Thymus (tissue), 11 donors: ENCODE measurements around the gene ISG20L2. TPM values are rescaled to one million over a fixed set of nuclear protein-coding genes. Genes with fewer than 3 reads are reported as not detected.
A peak's percentile ranks its signal among the peaks of the same experiment; 100 is the strongest.

Experiments used
- DNase-seq, 9 donors: peaks; one replicate each; pipeline ENCODE4 v3.0.0-alpha.2; 2013; ENCODE audit warnings: low spot score in 9 of 9, low read depth in 6 of 9, missing footprints in 1 of 9
- H3K27ac ChIP-seq, 2 donors: one replicate each; pipeline ENCODE4 v1.5.1; 2013; ENCODE audit warnings: control low read depth in 1 of 2, low read depth in 1 of 2, low read length in 1 of 2, mild to moderate bottlenecking in 1 of 2, moderate library complexity in 1 of 2
- H3K27me3 ChIP-seq, 2 donors: one replicate each; pipeline ENCODE4 v1.5.1; 2013; ENCODE audit warnings: low read length in 1 of 2; ENCODE audit not compliant: control insufficient read depth in 2 of 2, insufficient read depth in 1 of 2
- H3K36me3 ChIP-seq, 2 donors: one replicate each; pipeline ENCODE4 v1.5.1; 2013; ENCODE audit warnings: low read length in 1 of 2, mild to moderate bottlenecking in 1 of 2, moderate library complexity in 1 of 2; ENCODE audit not compliant: control insufficient read depth in 2 of 2, insufficient read depth in 2 of 2
- H3K4me1 ChIP-seq, 2 donors: one replicate each; pipeline ENCODE4 v1.5.1; 2013; ENCODE audit warnings: low read length in 2 of 2; ENCODE audit not compliant: control insufficient read depth in 2 of 2, insufficient read depth in 2 of 2
- H3K4me3 ChIP-seq, 2 donors: one replicate each; pipeline ENCODE4 v1.5.1; 2013; ENCODE audit warnings: low read length in 2 of 2, control low read depth in 1 of 2, mild to moderate bottlenecking in 1 of 2
- H3K9me3 ChIP-seq, 2 donors: one replicate each; pipeline ENCODE4 v1.5.1; 2013; ENCODE audit warnings: low read length in 1 of 2, mild to moderate bottlenecking in 1 of 2; ENCODE audit not compliant: control insufficient read depth in 2 of 2, insufficient read depth in 1 of 2
- WGBS: extraction: QIAGEN DNeasy Blood & Tissue Kit; methylation state at CpG from one replicate; pipeline ENCODE4 v1.1.7; 2013; 5-methylcytosine and 5-hydroxymethylcytosine counted together
- polyA plus RNA-seq: library from polyadenylated mRNA; stranded (reverse); fragments of 200-250 nt; gene quantifications from one replicate; pipeline ENCODE4 v1.2.3, GENCODE V29; 2013
- total RNA-seq: library from RNA; stranded (reverse); fragments of 120-200 nt; gene quantifications from one replicate; pipeline ENCODE4 v1.2.4, GENCODE V29; 2013
- donor health status: healthy.

Gene ISG20L2
- total and polyA plus RNA-seq, 2 donors: 12.0 to 14.1 TPM

DNA sequence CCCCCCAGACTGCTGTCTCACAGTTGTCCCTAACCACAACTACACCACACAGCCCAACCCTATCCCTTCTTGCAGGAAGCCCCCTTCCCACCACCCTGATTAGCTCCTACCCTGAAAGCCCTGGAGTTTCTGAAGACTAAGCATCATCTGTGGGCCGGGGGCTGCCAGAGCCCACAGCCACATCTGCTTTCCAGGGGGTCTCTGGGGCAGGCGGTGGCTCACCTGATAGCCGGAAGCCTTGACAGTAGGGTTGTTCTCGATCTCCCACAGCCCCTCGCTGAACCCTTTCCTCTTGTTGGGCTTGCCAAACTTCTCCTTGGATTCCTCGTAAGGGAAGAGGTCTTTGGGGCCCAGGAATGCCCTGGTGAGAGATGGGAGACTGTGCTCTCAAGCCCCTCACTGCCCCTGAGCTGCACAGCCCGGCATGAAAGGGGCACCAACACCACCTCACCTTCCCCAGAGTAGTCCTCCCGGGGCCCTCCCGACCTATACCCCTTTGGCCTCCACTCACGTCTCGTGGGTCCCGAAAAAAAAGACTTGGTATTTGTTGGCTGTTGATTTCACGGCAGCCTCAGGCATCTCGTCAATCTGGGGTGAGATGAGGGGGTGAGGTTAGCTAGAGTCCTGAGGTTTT lies 16.3 kb upstream of the ISG20L2 start:
- Histone ChIP-seq H3K27me3 (no peaks in the 10 kb centered on the region), H3K9me3 (no peaks in the 10 kb centered on the region), H3K4me3 (no peak overlapping the region), H3K4me1 (peaks cover 30 to 78% of the 10 kb centered on the region in 2 donors), H3K27ac (no peak overlapping the region), H3K36me3 (peaks cover 27 to 53% of the 10 kb centered on the region in 2 donors)
- 81% methylated on average over 14 of the region's 14 CpGs for WGBS
- DNase-seq: no peak

DNA sequence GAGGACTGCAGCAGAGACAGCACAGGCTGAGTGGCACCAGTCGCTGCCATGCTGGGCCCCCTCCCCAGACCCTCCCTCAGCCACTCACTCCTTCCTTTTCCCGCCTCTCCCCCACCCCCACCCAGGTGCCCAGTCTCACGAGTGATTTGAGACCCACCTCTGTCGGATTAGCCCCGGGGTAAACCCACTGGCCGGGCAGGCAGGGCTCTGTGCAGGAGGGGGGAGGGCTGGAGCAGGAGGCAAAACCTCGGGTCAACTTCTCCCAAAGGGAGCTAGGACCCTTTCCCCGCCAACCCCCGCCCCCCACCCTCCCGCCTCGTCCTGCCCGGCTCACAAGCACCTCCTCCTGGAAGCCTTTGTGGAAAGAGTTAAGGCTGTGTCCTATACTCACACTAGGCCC lies 15.8 kb upstream of the ISG20L2 start:
- no peak for DNase-seq

DNA sequence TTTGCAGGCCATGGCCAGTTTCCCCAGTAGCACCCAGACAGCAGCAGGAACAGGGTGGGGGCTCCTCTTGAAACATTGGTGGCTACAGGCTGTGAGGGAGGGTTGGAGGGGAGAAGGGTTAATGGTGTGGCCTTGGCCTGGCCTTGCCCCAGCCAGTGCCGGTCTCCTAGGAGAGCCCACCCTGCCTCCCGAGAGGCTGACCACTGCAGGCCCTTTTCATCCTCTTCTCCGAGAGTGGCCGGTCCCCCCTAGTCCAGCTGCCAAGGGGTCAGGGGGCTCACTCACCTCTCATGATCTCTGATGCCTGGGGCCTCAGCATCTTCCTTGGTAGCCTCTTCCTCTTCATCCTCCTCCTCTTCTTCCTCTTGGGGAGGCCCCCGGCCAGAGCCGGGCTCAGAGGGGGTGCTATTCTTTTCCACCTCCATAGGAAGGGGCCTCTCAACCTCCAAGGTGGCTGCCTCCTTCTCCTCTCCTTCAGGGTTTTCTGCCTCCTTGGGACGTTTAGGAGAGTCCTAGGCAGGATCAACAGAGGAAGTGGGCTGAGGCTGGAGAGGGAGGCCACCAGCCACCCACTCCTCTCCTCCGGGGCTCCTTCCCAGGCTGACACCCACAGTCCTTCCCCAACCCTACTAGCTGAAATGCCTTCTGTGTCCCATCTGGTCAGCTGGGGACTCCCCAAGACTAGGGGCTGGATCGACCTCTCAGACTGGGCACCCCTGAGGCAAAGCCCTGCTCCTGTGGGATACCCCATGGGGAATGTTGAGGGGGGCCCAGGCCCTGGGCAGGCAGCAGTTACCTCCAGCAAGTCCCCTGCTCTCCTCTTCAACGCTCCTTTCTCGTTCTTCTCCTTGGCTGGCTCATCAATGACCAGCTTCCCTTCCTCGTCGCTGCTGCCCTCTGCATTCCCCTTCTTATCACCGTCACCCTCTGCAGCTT lies 15.1 kb upstream of the ISG20L2 start:
- no peak overlapping the region for H3K4me3 ChIP-seq
- H3K9me3 ChIP-seq: no peaks in the 10 kb centered on the region
- no peaks in the 10 kb centered on the region for H3K27me3 ChIP-seq
- peaks cover 27 to 50% of the 10 kb centered on the region in 2 donors for H3K36me3 ChIP-seq
- peaks cover 20 to 65% of the 10 kb centered on the region in 2 donors for H3K4me1 ChIP-seq
- 94% methylated on average over 14 of the region's 14 CpGs for WGBS
- no peak overlapping the region for H3K27ac ChIP-seq
- no peak for DNase-seq

More for the DNA sequence above, 15.8 kb upstream of the ISG20L2 start:
- no peaks in the 10 kb centered on the region for H3K9me3 ChIP-seq
- peaks cover 27 to 72% of the 10 kb centered on the region in 2 donors for H3K4me1 ChIP-seq
- H3K4me3 ChIP-seq: no peak overlapping the region
- peaks cover 27 to 47% of the 10 kb centered on the region in 2 donors for H3K36me3 ChIP-seq
- H3K27ac ChIP-seq: no peak overlapping the region
- 87% methylated on average over 12 of the region's 12 CpGs for WGBS
- H3K27me3 ChIP-seq: no peaks in the 10 kb centered on the region

DNA sequence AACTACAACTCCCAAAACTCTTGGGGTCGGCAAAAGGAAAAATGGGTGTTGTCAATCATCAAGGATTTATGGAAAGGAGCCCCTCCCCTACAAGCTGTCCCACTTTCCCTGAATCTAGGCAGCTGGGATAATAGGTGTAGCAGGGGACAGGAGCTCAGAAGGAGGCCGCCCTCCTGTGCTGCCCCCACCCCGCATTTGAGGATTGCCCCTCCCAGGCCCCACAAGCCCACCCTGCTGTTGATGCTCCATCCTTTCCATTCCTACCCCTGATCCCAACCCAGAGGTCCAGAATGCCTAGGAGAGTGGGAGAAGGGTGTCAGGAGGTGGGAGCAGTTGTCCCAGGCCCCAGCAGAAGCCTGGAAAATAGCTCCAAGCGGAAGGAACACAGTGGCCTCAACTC lies 14.2 kb upstream of the ISG20L2 start:
- Histone ChIP-seq H3K9me3 (no peaks in the 10 kb centered on the region), H3K36me3 (peaks cover 32 to 53% of the 10 kb centered on the region in 2 donors), H3K4me1 (peaks cover 12 to 57% of the 10 kb centered on the region in 2 donors), H3K27ac (no peak overlapping the region), H3K4me3 (no peak overlapping the region), H3K27me3 (no peaks in the 10 kb centered on the region)
- WGBS: 98% methylated on average over 4 of the region's 4 CpGs
- DNase-seq: no peak

DNA sequence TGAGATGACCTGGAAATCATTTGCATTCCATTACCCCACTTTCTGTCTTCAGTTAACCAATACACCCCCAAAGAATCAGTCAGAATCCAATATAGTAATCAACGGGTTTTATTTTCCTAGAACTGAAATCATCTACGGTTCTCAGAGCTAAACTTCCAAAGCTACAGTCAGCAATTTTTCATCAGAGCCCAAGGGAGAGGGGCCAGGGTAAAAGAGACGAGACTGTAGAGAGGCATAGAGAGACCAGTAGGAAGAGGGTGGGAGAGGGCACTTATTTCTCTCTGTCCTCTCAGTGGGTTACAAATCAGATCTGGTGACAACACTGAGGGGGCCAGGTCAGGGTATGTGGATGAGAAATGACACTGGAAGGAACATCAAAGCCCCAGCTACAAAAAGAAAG lies 13.5 kb upstream of the ISG20L2 start:
- Histone ChIP-seq H3K36me3 (peaks cover 40 to 61% of the 10 kb centered on the region in 2 donors), H3K4me1 (peaks cover 7 to 49% of the 10 kb centered on the region in 2 donors), H3K27me3 (no peaks in the 10 kb centered on the region), H3K4me3 (no peak overlapping the region), H3K27ac (peak overlapping the region; percentile 86 to 92), H3K9me3 (no peaks in the 10 kb centered on the region)
- WGBS: 96% methylated on average over 3 of the region's 3 CpGs
- DNase-seq: no peak

DNA sequence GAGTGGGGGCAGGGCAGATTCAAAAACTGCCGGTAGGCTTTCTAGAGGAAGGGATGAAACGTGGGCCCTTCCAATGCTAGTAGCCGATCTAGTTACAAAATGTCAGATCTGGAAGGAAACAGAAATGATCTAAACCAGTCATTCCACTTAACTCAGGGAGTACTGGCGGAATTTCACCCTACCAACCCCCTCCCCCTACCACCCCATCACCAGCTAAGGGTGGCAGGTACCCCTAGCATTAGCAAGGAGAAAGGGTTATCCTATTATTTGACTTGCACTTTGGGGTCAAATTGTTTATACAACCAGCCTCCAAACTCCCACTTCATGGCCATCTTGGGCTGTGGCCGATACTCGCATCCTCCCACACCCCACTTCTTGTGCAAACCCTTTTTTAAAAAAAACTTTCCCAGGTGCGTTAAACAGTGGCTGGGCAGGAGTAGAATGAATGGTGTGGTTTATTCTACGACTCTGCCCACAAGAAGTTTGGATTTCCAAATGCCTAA lies 13.0 kb upstream of the ISG20L2 start:
- Histone ChIP-seq H3K36me3 (peaks cover 45 to 66% of the 10 kb centered on the region in 2 donors), H3K4me1 (peaks cover 2 to 44% of the 10 kb centered on the region in 2 donors)
- WGBS: 58% methylated on average over 8 of the region's 8 CpGs

DNA sequence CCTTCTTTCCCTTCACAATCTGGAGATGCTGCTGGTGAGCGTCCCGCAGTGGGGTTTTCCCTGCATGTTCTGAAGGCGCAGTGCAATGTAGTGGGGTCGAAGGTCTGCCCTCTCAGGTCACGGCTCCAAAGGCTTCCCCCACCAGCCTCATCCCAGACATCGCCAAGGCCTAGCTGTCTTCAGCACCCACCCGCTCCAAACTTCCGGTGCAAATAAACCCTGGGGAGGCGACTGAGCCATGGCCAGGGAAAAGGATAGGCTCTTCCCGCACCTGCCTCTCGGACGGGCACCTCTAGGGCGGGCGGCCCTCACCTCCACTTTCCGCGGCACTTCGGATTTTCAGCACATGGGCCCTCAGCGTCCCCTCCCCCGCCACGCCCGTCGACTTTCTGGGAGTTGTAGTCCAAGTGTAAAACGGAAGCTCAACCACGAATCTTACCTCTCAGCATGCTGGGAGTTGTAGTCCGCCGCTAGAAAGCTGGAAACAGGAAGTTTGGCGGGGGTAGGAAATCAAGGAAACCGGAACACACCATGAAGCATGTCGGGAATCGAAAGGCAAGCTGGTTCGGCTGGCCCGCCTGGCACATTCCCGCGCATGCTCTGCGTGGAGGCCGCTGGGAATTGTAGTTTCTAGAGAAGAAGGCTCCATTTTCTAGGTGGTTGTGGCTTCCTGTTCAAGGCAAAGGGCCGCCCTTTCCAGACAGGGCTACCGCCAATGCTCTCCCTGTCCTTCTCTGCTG lies 12.3 kb upstream of the ISG20L2 start, which contains the start of gene MRPL24:
TSS of gene MRPL24 (minus strand) at position 348 of the 740 bp plus-strand sequence. CDS start 2,384 bp downstream, outside the sequence.
- Histone ChIP-seq H3K9me3 (no peaks in the 10 kb centered on the region), H3K27me3 (no peaks in the 10 kb centered on the region), H3K36me3 (peaks cover 45 to 69% of the 10 kb centered on the region in 2 donors), H3K4me1 (peaks cover 2 to 38% of the 10 kb centered on the region in 2 donors), H3K27ac (peak within 1 kb of the TSS; percentile 86 to 92), H3K4me3 (peak within 1 kb of the TSS; percentile 57 to 67)
- peak; percentile 95 to 100 (median 99) for DNase-seq
- under 1% methylated on average over 38 of the region's 38 CpGs for WGBS

More for the DNA sequence above, 13.0 kb upstream of the ISG20L2 start:
- H3K27me3 ChIP-seq: no peaks in the 10 kb centered on the region
- H3K4me3 ChIP-seq: peak overlapping the region; percentile 33 to 38
- DNase-seq: peak in 1 of 9 donors; percentile 14
- H3K27ac ChIP-seq: peak overlapping the region; percentile 86 to 92
- H3K9me3 ChIP-seq: no peaks in the 10 kb centered on the region

DNA sequence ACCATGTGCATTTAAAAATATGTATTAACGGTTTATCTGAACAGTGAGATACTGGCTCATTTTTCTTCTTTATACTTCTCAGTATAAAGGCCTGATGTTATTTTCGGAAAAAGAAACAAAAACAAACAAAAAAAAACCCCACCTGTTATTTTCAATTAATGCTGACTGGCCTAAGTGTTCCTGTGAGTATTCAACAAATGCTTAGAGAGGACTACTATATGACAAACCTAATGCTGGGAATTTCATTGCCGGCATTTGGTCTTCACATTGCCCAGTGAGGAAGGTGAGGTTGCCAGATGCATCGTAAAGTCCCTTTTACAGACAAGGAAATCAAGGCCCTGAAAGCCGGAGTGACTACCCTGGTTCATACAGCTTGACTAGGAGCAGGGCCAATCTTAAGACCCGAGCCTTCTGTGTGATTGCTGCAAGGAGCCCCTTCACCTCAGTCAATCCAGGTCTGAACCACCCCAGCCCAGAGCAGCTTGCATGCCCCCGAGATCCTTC lies 11.7 kb upstream of the ISG20L2 start:
- peaks cover 45 to 65% of the 10 kb centered on the region in 2 donors for H3K36me3 ChIP-seq
- no peak for DNase-seq
- H3K27ac ChIP-seq: peak overlapping the region; percentile 45 to 69
- no peaks in the 10 kb centered on the region for H3K9me3 ChIP-seq
- no peaks in the 10 kb centered on the region for H3K27me3 ChIP-seq
- 36% methylated on average over 7 of the region's 7 CpGs for WGBS
- peaks cover 2 to 32% of the 10 kb centered on the region in 2 donors for H3K4me1 ChIP-seq
- H3K4me3 ChIP-seq: peak overlapping the region; percentile 57 to 67
